Keratinocyte (primary cell): Measurements from ENCODE around the gene CDC20.

Experiments
- CTCF ChIP-seq, 3 experiments: IDR thresholded peaks in 1 of 3; conservative IDR thresholded peaks in 1 of 3; optimal IDR thresholded peaks in 1 of 3; 2 replicates in 2 of 3; 3 replicates in 1 of 3; pipeline versions ENCODE3 to v1.5.1; 2011; ENCODE audit warnings: low read length in 3 of 3, mild to moderate bottlenecking in 3 of 3, moderate library complexity in 2 of 3, control low read depth in 1 of 3, inconsistent platforms in 1 of 3; ENCODE audit not compliant: insufficient read depth in 2 of 3; ENCODE audit errors: extremely low read depth in 1 of 3
- EZH2 ChIP-seq: IDR thresholded peaks from one replicate; pipeline ENCODE4 v1.6.1; 2012; ENCODE audit warnings: inconsistent platforms, mild to moderate bottlenecking, low read length, moderate library complexity

GRCh38 chr1:43324810-43325209 is 34.0 kb upstream of the CDC20 start:
- no peak for TF ChIP-seq EZH2
- no peak for TF ChIP-seq CTCF (optimal IDR thresholded peaks at IDR 0.05 in 1 of 3, IDR thresholded peaks at IDR 0.05 in 1 of 3, conservative IDR thresholded peaks at IDR 0.05 in 1 of 3; ENCODE audit: extremely low read depth in 1 of 3, insufficient read depth in 2 of 3, low read length in 3 of 3)
